Measurements from ENCODE around the gene NMUR1. TPM values are rescaled to one million over a fixed set of nuclear protein-coding genes. Genes with fewer than 3 reads are reported as not detected.

Gene NMUR1
- total RNA-seq, 1 donor from 2014 or later = not detected

DNA sequence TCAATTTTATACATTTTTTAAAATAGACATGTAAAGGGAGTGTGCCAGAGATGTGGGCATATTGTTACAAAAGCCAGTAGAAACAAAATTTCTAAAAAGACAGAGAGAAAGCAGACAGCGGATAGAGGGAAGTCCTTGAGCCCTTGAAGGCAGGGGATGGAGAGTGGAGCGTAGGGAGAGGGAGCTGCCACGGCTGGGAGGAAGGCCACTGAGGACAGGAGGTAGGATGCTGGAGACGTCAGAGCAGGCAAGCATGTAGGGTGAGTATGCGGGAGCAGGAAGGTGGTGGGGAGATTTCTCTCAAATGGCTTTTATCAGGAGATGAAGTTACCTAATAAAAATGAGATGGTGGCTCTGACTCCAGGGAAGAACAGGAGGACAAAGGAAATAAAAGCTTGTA, 41.9 kb downstream of the NMUR1 start:
- TF ChIP-seq, protein P1, sequence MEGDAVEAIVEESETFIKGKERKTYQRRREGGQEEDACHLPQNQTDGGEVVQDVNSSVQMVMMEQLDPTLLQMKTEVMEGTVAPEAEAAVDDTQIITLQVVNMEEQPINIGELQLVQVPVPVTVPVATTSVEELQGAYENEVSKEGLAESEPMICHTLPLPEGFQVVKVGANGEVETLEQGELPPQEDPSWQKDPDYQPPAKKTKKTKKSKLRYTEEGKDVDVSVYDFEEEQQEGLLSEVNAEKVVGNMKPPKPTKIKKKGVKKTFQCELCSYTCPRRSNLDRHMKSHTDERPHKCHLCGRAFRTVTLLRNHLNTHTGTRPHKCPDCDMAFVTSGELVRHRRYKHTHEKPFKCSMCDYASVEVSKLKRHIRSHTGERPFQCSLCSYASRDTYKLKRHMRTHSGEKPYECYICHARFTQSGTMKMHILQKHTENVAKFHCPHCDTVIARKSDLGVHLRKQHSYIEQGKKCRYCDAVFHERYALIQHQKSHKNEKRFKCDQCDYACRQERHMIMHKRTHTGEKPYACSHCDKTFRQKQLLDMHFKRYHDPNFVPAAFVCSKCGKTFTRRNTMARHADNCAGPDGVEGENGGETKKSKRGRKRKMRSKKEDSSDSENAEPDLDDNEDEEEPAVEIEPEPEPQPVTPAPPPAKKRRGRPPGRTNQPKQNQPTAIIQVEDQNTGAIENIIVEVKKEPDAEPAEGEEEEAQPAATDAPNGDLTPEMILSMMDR (IDR thresholded peaks at IDR 0.05; ENCODE audit: unreplicated experiment) = no peak
- peaks cover 8% of the 10 kb centered on the region for H3K36me3 Mint-ChIP-seq (ENCODE audit: low read depth, unreplicated experiment)

DNA sequence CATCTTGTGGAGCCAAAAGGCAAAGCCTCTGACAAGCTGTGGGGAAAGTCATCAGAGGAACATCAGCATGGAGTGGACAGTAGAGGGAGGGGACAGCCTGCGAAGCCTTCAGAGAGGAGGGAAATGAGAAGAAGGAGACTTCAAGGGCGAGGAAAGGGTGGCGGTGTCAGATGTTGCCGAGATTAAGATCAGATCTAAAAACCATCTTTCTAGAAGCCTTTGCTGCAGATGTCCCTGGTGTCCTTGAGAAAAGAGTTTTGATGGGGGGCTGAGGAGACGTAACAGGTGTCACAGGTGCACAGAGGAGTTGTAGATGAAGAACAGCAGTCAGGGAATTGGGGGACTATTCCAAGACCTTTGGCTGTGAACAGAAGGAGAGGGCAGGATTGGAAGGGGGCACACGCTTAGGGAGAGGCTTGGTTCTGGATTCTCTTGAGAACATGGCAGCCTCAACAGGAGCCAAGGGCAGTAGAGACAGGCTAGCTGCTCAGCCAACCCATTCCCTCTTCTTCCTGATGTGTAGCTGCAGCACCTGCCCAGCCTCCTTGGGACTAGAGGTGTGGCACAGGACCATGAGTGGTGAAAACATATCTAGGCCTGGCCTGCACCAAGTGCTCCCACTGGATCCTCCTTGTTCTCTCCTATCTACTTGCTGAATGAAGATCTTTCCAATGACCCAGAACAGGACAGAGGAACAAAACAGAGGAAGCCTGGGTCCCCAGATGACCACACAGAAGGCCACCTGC, 43.2 kb downstream of the NMUR1 start:
- no peak overlapping the region for H3K4me3 Mint-ChIP-seq (ENCODE audit: unreplicated experiment)
- DNase-seq (ENCODE audit: low spot score) = no peak
- peaks cover 8% of the 10 kb centered on the region for H3K36me3 Mint-ChIP-seq (ENCODE audit: low read depth, unreplicated experiment)
- TF ChIP-seq, protein P1 (IDR thresholded peaks at IDR 0.05; ENCODE audit: unreplicated experiment) = no peak
- peaks cover 5% of the 10 kb centered on the region for H3K27me3 Mint-ChIP-seq (ENCODE audit: unreplicated experiment)
- H3K27ac Mint-ChIP-seq (ENCODE audit: unreplicated experiment) = no peak overlapping the region
- peaks cover 2% of the 10 kb centered on the region for H3K4me1 Mint-ChIP-seq (ENCODE audit: unreplicated experiment)
- peaks cover 4% of the 10 kb centered on the region for H3K9me3 Mint-ChIP-seq (ENCODE audit: unreplicated experiment)

More for the DNA sequence above, 41.9 kb downstream of the NMUR1 start:
- peaks cover 4% of the 10 kb centered on the region for H3K9me3 Mint-ChIP-seq (ENCODE audit: unreplicated experiment)
- DNase-seq (ENCODE audit: low spot score) = no peak
- no peaks in the 10 kb centered on the region for H3K4me1 Mint-ChIP-seq (ENCODE audit: unreplicated experiment)
- H3K27me3 Mint-ChIP-seq (ENCODE audit: unreplicated experiment) = peaks cover 5% of the 10 kb centered on the region
- H3K27ac Mint-ChIP-seq (ENCODE audit: unreplicated experiment) = no peak overlapping the region
- H3K4me3 Mint-ChIP-seq (ENCODE audit: unreplicated experiment) = no peak overlapping the region

DNA sequence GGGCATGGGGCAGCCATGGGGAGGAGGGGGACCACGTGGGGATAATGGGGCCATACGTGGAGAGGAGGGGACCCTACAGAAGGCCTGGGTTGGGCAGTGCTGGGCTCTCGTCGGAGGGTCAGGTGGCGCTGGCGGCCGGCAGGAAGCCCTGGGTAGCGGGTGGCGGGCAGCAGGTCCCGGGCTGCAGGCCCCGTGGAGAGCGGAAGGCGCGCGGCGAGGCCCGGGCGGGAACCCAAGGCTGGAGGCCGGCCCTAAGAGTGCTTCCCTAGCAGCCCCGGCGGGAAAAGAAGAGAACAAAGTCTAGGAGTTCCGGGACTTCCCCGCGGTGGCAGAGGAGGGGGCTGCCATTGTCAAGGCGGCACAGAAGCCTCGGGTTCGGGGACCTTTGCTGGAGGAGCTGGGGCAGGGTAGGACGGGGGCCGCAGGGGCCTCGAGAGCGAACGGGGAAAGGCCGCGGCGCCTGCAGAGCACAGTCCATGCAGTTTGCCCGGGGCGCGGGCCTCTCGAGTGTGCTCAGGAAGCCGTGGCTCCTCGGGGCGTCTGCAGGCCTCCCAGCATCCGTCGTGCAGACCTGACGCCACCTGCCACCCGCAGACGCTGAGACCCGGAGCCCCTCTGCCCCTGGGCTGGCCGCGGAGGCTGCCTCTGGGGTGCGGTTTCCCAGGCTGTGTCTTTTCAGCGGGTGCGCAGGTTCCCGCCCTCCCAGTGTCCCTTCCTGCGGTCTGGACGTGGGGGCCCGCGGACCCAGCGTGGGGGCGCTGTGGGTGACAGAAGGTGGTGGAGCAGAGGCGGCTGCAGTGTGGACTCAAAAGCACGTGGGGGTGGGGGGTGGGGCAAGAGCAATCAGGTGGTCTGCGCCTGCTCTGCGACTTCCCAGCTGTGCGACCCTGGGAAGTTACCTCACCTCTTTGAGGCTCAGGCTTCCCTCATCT, 46.6 kb downstream of the NMUR1 start:
- TF ChIP-seq, protein P1 (IDR thresholded peaks at IDR 0.05; ENCODE audit: unreplicated experiment) = no peak

GRCh38 chr2:231482806-231483391, 47.3 kb downstream of the NMUR1 start:
- no peaks in the 10 kb centered on the region for H3K9me3 Mint-ChIP-seq (ENCODE audit: unreplicated experiment)

More for the DNA sequence above, 46.6 kb downstream of the NMUR1 start:
- Mint-ChIP-seq H3K27me3 (ENCODE audit: unreplicated experiment) (peaks cover 5% of the 10 kb centered on the region), H3K27ac (ENCODE audit: unreplicated experiment) (no peak overlapping the region), H3K9me3 (ENCODE audit: unreplicated experiment) (peaks cover 4% of the 10 kb centered on the region), H3K4me3 (ENCODE audit: unreplicated experiment) (no peak overlapping the region), H3K36me3 (ENCODE audit: low read depth, unreplicated experiment) (peaks cover 5% of the 10 kb centered on the region), H3K4me1 (ENCODE audit: unreplicated experiment) (peaks cover 2% of the 10 kb centered on the region)
- DNase-seq (ENCODE audit: low spot score) = no peak

More at GRCh38 chr2:231482806-231483391, 47.3 kb downstream of the NMUR1 start:
- Mint-ChIP-seq H3K27me3 (ENCODE audit: unreplicated experiment) (peaks cover 5% of the 10 kb centered on the region), H3K27ac (ENCODE audit: unreplicated experiment) (no peak overlapping the region), H3K36me3 (ENCODE audit: low read depth, unreplicated experiment) (no peaks in the 10 kb centered on the region), H3K4me3 (ENCODE audit: unreplicated experiment) (no peak overlapping the region), H3K4me1 (ENCODE audit: unreplicated experiment) (peaks cover 2% of the 10 kb centered on the region)
- TF ChIP-seq, protein P1 (IDR thresholded peaks at IDR 0.05; ENCODE audit: unreplicated experiment) = peak; percentile 75
- DNase-seq (ENCODE audit: low spot score) = peak; percentile 84

Data from endothelial cell (in vitro differentiated cells).